ENCODE results near the gene HPN.

GRCh38 chr19:35042954-35043604 is 1.6 kb downstream of the HPN start:
- no peak for TF ChIP-seq CTCF (IDR thresholded peaks at IDR 0.05; ENCODE audit: insufficient read depth, low read length, poor library complexity, severe bottlenecking)
- no peak for TF ChIP-seq EZH2phosphoT487 (conservative IDR thresholded peaks at IDR 0.05; ENCODE audit: low read length)

Data from SU-DHL-6 (cell line).